ENCODE results near the gene EFCAB12. TPM values are rescaled to one million over a fixed set of nuclear protein-coding genes. Genes with fewer than 3 reads are reported as not detected.

EFCAB12 gene
- total and polyA plus RNA-seq, 10 of the 15 experiments (the other 5 are each of a cell fraction or from before 2014, with no cell fraction given): 0.02 to 0.85 (median 0.33) TPM

DNA sequence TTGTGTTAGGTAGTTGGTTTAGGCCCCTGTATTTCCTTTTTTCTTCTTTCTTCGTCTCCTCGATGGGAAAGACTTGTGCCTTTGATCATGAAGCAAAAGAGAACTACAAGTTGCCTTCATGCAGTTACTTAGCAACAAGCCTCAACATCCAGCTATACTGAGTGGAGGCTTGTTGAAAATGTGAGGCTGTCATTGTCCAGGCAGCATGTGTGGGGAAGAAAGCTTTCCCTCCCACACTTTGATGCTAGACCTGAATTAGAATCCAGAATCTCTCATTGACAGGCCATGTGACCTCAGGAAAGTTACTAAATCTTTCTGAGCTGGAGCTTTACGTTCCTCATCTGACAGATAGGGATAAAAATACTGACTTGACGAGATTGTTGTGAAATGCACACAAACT lies 35.3 kb upstream of the EFCAB12 start (continued):
- TF ChIP-seq EED (IDR thresholded peaks at IDR 0.05; ENCODE audit: low read depth): no peak
- no peak for TF ChIP-seq JUND (IDR thresholded peaks at IDR 0.05; ENCODE audit: low read depth, low read length)
- no peak for TF ChIP-seq ZNF622 (IDR thresholded peaks at IDR 0.05)
- no peak for TF ChIP-seq DPF2 (IDR thresholded peaks at IDR 0.05)
- TF ChIP-seq BACH1 (IDR thresholded peaks at IDR 0.05; ENCODE audit: borderline replicate concordance): no peak
- no peak for TF ChIP-seq KAT2A (conservative IDR thresholded peaks at IDR 0.05; ENCODE audit: control insufficient read depth, low read depth, low read length)
- TF ChIP-seq, protein P1, sequence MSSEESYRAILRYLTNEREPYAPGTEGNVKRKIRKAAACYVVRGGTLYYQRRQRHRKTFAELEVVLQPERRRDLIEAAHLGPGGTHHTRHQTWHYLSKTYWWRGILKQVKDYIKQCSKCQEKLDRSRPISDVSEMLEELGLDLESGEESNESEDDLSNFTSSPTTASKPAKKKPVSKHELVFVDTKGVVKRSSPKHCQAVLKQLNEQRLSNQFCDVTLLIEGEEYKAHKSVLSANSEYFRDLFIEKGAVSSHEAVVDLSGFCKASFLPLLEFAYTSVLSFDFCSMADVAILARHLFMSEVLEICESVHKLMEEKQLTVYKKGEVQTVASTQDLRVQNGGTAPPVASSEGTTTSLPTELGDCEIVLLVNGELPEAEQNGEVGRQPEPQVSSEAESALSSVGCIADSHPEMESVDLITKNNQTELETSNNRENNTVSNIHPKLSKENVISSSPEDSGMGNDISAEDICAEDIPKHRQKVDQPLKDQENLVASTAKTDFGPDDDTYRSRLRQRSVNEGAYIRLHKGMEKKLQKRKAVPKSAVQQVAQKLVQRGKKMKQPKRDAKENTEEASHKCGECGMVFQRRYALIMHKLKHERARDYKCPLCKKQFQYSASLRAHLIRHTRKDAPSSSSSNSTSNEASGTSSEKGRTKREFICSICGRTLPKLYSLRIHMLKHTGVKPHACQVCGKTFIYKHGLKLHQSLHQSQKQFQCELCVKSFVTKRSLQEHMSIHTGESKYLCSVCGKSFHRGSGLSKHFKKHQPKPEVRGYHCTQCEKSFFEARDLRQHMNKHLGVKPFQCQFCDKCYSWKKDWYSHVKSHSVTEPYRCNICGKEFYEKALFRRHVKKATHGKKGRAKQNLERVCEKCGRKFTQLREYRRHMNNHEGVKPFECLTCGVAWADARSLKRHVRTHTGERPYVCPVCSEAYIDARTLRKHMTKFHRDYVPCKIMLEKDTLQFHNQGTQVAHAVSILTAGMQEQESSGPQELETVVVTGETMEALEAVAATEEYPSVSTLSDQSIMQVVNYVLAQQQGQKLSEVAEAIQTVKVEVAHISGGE (CRISPR knock-in tag; IDR thresholded peaks at IDR 0.05): no peak
- TF ChIP-seq NFYA (IDR thresholded peaks at IDR 0.05; ENCODE audit: borderline replicate concordance, low read depth, low read length): no peak

DNA sequence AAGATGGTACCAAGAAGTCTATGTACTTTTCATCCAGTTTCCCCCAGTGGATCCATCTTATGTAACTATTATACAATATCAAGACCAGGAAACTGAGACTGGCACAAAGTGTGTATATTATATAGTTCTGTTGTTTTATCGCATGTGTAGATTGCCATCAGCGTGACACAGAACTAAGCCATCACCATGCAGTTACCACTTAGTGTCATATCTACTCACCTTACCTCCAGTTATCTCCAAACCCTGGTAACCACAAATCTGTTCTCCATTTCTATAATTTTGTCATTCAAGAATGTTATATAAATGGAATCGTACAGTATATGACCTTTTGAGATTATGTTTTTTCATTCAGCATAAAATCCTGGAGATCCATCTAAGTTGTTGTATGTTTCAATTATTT lies 34.7 kb upstream of the EFCAB12 start:
- WGBS (ENCODE audit: insufficient coverage, insufficient replicate concordance, low lambda C conversion rate, missing lambda C conversion rate): 96% methylated on average over 3 of the region's 3 CpGs
- POLR2A ChIA-PET: no interaction called here
- CTCF ChIA-PET: interaction anchor here (0.7 kb wide), 1 partner anchor 88 kb away, joined by 5 read pairs; no protein-coding TSS in a partner anchor

More for the DNA sequence above, 34.7 kb upstream of the EFCAB12 start:
- intact Hi-C loops (cut with micrococcal nuclease; ENCODE audit: unreplicated experiment): no loop called here
- no peak overlapping the region for H3K4me3 ChIP-seq
- no peak for DNase-seq (ENCODE audit: low read depth, low spot score)
- in situ Hi-C loops (cut with MboI): no loop called here
- no peaks in the 10 kb centered on the region for H3K9me3 ChIP-seq (replicated peaks; ENCODE audit: control insufficient read depth, insufficient read depth, low read length)
- no peak overlapping the region for H2AFZ ChIP-seq (ENCODE audit: control insufficient read depth, low read depth, low read length)
- H3K27ac ChIP-seq (ENCODE audit: control insufficient read depth, insufficient read depth): no peak overlapping the region
- no TSS peak for BruUV-seq (replicated peaks)
- H3K9ac ChIP-seq (ENCODE audit: control insufficient read depth, insufficient read depth, low read length): no peak overlapping the region
- FAIRE-seq: no peak
- H3K36me3 ChIP-seq (ENCODE audit: control insufficient read depth in 2 of 2, insufficient read depth in 2 of 2, low read length in 1 of 2): no peaks in the 10 kb centered on the region; a peak in 1 of 4 replicates
- no peaks in the 10 kb centered on the region for H3K27me3 ChIP-seq (replicated peaks in 1 of 2; ENCODE audit: control insufficient read depth in 2 of 2, insufficient read depth in 2 of 2, low read length in 1 of 2)
- no peak overlapping the region for H3K4me2 ChIP-seq (ENCODE audit: control insufficient read depth, insufficient read depth)
- RAD21 ChIA-PET (ENCODE audit: unreplicated experiment): no interaction called here
- no peak for TF ChIP-seq ZNF274 (IDR thresholded peaks at IDR 0.05; ENCODE audit: insufficient read depth, insufficient read length)
- no peak for TF ChIP-seq SMAD5 (IDR thresholded peaks at IDR 0.05; ENCODE audit: low read depth)
- no peak for TF ChIP-seq KLF5 (IDR thresholded peaks at IDR 0.05; ENCODE audit: partially characterized antibody)
- TF ChIP-seq KDM1A (IDR thresholded peaks at IDR 0.05; ENCODE audit: borderline replicate concordance): no peak
- TF ChIP-seq SP1 (IDR thresholded peaks at IDR 0.05; ENCODE audit: low read depth, low read length): no peak
- no peak for TF ChIP-seq MYC (IDR thresholded peaks at IDR 0.05; ENCODE audit: insufficient read depth, insufficient read length, insufficient replicate concordance, low read length, severe bottlenecking)
- TF ChIP-seq KAT2A (conservative IDR thresholded peaks at IDR 0.05; ENCODE audit: control insufficient read depth, low read depth, low read length): no peak
- TF ChIP-seq BRCA1 (IDR thresholded peaks at IDR 0.05; ENCODE audit: low read depth, low read length): no peak
- TF ChIP-seq NR2C2 (IDR thresholded peaks at IDR 0.05; ENCODE audit: borderline replicate concordance, control insufficient read depth, insufficient read length, low read depth): no peak
- no peak for TF ChIP-seq IRF4 (IDR thresholded peaks at IDR 0.05; ENCODE audit: low read depth, low read length)
- no peak for TF ChIP-seq POLR2AphosphoS5 (IDR thresholded peaks at IDR 0.05; ENCODE audit: low read length)
- no peak for TF ChIP-seq MXI1 (IDR thresholded peaks at IDR 0.05; ENCODE audit: low read depth, low read length)
- TF ChIP-seq RELA (IDR thresholded peaks at IDR 0.05; ENCODE audit: borderline replicate concordance, partially characterized antibody): no peak
- TF ChIP-seq HDAC6 (IDR thresholded peaks at IDR 0.05; ENCODE audit: unreplicated experiment): no peak
- TF ChIP-seq NR2C1 (IDR thresholded peaks at IDR 0.05): no peak
- no peak for TF ChIP-seq YY1 (IDR thresholded peaks at IDR 0.05; ENCODE audit: low read depth, low read length)
- ATAC-seq: no peak
- peaks cover 12% of the 10 kb centered on the region for H3K4me1 ChIP-seq (ENCODE audit: control insufficient read depth, insufficient read depth, low read length)
- SMC1A ChIA-PET (ENCODE audit: uncharacterized antibody, unreplicated experiment): no interaction called here
- no peaks in the 10 kb centered on the region for H4K20me1 ChIP-seq (ENCODE audit: control insufficient read depth, insufficient read depth)
- H3K79me2 ChIP-seq (ENCODE audit: control insufficient read depth, insufficient read depth, low read length): no peaks in the 10 kb centered on the region

Data from GM12878 (cell line).